Immature natural killer cell (primary cell): ENCODE measurements around the gene IFITM5. TPM values are rescaled to one million over a fixed set of nuclear protein-coding genes. Genes with fewer than 3 reads are reported as not detected.
"Not testable (repeated sequence)": the region's sequence is repeated elsewhere in the genome, so short reads cannot be mapped to it uniquely, and the experiment has no call there.

ENCODE experiments used
- DNase-seq, 3 donors: peaks; one replicate each; pipeline ENCODE4 v3.0.0; 2022; ENCODE audit warnings: mixed read lengths in 1 of 3
- H3K27ac Mint-ChIP-seq, 6 donors: one replicate each; pipeline ENCODE4 v1.8.0; 2020; ENCODE audit warnings: mixed read lengths in 6 of 6, mild to moderate bottlenecking in 5 of 6, inconsistent platforms in 4 of 6, moderate library complexity in 3 of 6
- H3K27me3 Mint-ChIP-seq, 3 donors: one replicate each; pipeline ENCODE4 v1.8.0; 2020 to 2021; ENCODE audit warnings: low read depth in 3 of 3, mild to moderate bottlenecking in 3 of 3, mixed read lengths in 3 of 3, moderate library complexity in 3 of 3, inconsistent platforms in 1 of 3
- H3K36me3 Mint-ChIP-seq, 3 donors: one replicate each; pipeline ENCODE4 v1.8.0; 2020; ENCODE audit warnings: mixed read lengths in 3 of 3, inconsistent platforms in 2 of 3, mild to moderate bottlenecking in 2 of 3
- H3K4me1 Mint-ChIP-seq, 2 donors: one replicate each; pipeline ENCODE4 v1.8.0; 2020; ENCODE audit warnings: inconsistent platforms in 2 of 2, mild to moderate bottlenecking in 2 of 2, mixed read lengths in 2 of 2, moderate library complexity in 1 of 2
- H3K4me3 Mint-ChIP-seq, 5 donors: one replicate each; pipeline ENCODE4 v1.8.0; 2020; ENCODE audit warnings: mild to moderate bottlenecking in 5 of 5, mixed read lengths in 5 of 5, inconsistent platforms in 3 of 5, moderate library complexity in 3 of 5
- H3K9me3 Mint-ChIP-seq, 6 donors: one replicate each; pipeline ENCODE4 v1.8.0; 2020; ENCODE audit warnings: mild to moderate bottlenecking in 6 of 6, mixed read lengths in 6 of 6, inconsistent platforms in 4 of 6, moderate library complexity in 3 of 6
- polyA plus RNA-seq, 3 donors: library from polyadenylated mRNA; unstranded; fragments of 300-500 nt; fragmentation: Illumina TruSeq; gene quantifications; one replicate each; pipeline ENCODE4 v1.2.3, GENCODE V29; 2021

Gene IFITM5
- polyA plus RNA-seq = not detected

DNA sequence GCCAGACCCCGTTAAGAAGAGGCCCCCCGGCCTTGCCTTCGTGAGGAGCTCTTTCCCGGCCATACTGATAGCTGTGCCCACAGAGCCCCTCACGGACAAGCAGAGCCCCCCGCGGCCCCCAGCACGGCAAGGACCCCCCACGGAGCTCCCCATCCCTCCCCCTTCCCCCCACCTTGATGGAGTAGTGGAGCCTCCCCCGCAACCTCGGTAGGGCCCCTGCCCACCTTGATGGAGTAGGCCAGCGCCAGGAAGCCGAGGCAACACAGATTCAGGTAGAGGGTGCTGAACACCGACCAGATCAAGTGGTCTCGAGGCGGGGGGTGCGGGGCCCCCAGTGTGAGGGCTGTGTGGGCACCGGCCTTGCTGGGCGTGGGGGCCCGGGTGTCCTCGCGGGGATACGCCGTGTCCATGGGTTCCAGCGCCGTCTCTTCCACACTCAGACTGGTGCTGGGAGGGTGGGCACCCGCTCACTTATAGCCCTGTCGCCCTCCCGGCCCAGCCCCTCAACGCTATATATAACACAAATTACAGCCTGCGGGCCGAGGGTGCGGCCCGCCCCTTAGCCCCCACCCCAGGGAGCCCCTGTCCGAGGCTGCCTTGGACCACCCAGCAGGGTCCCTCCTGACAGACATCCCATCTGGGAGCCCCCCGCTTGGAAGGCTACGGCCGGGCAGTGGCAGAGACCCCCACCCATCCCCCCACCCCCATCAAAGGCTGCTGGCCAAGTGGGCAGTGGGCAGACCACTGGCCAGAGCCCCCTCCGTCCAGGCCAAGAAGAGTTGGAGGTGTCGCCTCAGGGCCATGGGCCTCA, at the start of gene IFITM5:
Gene IFITM5, minus strand, starts transcription at position 446 of the 811 bp plus-strand sequence. Its CDS starts 36 bp downstream, at position 410.
- H3K9me3 Mint-ChIP-seq = no peaks in the 10 kb centered on the region
- peaks cover 9 to 11% (median 11%) of the 10 kb centered on the region in 3 donors for H3K27me3 Mint-ChIP-seq
- peak within 1 kb of the TSS in 3 of 5 donors; percentile 62 to 80 (median 67) for H3K4me3 Mint-ChIP-seq

DNA sequence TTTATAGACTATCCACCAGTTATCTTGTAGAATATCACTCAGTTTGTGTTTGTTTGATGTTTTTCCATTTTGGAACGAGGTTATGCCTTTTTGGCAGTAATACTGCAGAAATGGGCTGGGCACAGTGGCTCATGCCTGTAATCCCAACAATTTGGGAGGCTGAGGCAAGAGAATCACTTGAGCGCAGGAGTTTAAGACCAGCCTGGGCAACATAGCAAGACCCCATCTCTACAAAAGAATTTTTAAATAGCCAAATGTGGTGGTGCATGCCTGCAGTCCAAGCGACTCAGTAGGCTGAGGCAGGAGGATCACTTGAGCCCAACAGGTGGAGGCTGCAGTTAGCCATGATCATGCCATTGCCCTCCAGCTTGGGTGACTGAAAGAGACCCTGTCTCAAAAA, 47.2 kb upstream of the IFITM5 start:
- Mint-ChIP-seq H3K9me3 (no peaks in the 10 kb centered on the region), H3K27me3 (peaks cover 4 to 11% (median 4%) of the 10 kb centered on the region in 3 donors), H3K4me3 (no peak overlapping the region), H3K4me1 (peaks cover 41 to 57% of the 10 kb centered on the region in 2 donors), H3K27ac (peak overlapping the region in 4 of 6 donors; percentile 17 to 76 (median 32)), H3K36me3 (no peaks in the 10 kb centered on the region)
- DNase-seq = no peak

More for the DNA sequence above, at the start of gene IFITM5:
- DNase-seq = no peak
- no peaks in the 10 kb centered on the region for H3K36me3 Mint-ChIP-seq
- peaks cover 26 to 33% of the 10 kb centered on the region in 2 donors for H3K4me1 Mint-ChIP-seq
- H3K27ac Mint-ChIP-seq = peak within 1 kb of the TSS in 4 of 6 donors; percentile 28 to 89 (median 58)

DNA sequence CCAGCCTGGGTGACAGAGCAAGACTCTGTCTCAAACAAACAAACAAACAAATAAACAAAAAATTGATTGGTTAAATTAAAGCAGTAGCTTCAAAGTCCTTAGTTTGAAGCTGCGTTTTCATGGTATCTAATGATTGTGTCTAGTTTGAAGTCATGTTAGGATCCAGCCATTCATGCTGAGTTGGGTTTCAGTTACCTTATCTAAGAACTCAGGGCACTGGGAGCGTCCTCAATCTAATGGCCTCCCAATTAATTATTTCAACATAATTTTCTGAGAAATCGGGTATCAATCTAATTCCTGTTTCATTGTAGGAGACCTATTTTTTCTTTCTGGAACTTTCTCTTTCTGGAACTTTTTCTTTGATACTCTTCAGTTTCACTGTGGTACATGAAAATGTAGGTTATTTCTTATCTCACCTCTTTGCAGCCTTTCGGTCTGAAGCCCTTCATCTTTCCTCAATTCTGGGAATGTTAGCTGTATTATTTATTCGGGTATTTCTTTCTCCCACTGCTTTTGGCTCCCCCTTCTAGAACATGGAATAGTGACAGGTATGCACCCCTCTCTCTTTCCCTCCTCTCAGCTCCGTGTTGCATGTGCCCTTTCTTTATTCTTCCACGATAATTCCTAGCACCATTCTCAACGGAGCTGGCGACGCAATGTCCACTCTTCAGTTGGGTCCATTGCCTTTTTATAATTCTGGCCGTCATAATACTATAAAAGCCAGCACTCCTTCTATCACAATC, 45.7 kb upstream of the IFITM5 start:
- H3K4me1 Mint-ChIP-seq = peaks cover 37 to 57% of the 10 kb centered on the region in 2 donors
- H3K36me3 Mint-ChIP-seq = no peaks in the 10 kb centered on the region
- peaks cover 1 to 6% (median 4%) of the 10 kb centered on the region in 3 donors for H3K27me3 Mint-ChIP-seq
- peak overlapping the region in 2 of 6 donors; percentile 41 to 42 for H3K27ac Mint-ChIP-seq
- no peak overlapping the region for H3K4me3 Mint-ChIP-seq
- DNase-seq = no peak
- no peaks in the 10 kb centered on the region for H3K9me3 Mint-ChIP-seq

DNA sequence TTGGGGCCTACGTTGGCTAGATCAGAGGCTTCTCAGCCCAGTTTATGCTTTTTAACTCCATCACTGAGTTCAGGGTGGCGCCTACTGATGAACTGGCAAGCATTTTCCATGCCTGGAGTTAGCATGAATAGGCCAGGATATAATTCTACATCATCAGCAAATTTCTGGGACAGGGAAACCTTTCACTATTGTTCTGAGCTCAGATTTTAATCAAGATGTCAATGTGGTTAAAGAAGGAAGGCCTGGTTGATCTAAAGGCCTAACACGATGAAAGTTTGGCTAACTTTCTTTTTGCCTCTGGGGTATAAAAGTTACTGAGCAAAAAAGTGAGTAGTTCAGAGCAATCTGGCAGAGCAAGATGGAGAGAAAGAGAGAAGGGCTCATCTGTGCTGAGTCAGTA, 43.0 kb upstream of the IFITM5 start:
- Mint-ChIP-seq H3K4me1 (peaks cover 23 to 36% of the 10 kb centered on the region in 2 donors), H3K27me3 (peaks cover 0 to 3% (median 2%) of the 10 kb centered on the region in 3 donors), H3K9me3 (no peaks in the 10 kb centered on the region), H3K4me3 (no peak overlapping the region), H3K36me3 (no peaks in the 10 kb centered on the region), H3K27ac (peak overlapping the region in 4 of 6 donors; percentile 13 to 81 (median 63))
- DNase-seq = no peak

DNA sequence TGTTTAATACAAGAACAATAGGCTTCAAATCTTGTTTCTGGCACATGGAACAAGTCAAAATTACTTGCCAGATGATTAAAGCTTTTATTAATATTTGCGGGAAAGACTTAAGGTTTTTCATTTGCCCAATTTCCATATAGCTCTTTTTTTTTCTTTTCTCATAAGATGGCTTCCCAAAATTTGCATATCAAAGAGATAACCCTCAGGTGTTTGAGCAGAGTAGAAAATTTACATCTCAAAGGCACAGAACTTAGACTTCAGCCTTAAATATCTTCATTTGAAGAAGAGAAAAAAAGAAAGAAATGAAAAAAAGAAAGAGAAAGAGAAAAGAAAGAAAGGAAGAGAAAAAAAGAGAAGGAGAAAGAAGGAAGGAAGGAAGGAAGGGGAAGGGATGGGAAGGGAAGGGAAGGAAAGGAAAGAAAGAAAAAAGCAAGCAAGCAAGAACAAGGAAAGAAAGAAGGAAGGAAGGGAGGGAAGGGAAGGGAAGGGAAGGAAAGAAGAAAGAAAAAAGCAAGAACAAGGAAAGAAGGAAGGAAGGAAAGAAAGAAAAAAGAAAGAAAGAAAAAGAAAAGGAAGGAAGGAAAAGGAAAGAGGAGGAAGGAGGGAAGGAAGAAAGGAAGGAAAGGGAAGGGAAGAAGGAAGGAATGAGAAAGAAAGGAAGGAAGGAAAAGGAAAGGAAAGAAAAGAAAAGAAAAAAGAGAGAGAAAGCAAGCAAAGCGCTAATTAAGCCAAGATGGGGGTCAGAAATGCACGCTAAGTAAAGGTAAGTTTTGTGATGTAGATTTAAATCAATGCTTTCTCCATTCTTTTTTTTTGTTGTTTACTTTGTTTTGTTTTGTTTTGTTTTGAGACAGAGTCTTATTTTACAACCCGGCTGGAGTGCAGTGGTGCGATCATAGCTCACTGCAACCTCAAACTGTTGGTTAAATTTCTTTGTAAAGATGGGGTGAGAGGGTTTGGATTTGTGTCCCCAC, 41.5 kb upstream of the IFITM5 start:
- Mint-ChIP-seq H3K4me3 (no peak overlapping the region), H3K36me3 (no peaks in the 10 kb centered on the region), H3K27ac (peak overlapping the region in 4 of 6 donors; percentile 4 to 80 (median 58)), H3K4me1 (peaks cover 34 to 40% of the 10 kb centered on the region in 2 donors), H3K9me3 (no peaks in the 10 kb centered on the region), H3K27me3 (peaks cover 0 to 4% (median 3%) of the 10 kb centered on the region in 3 donors)
- no peak for DNase-seq

DNA sequence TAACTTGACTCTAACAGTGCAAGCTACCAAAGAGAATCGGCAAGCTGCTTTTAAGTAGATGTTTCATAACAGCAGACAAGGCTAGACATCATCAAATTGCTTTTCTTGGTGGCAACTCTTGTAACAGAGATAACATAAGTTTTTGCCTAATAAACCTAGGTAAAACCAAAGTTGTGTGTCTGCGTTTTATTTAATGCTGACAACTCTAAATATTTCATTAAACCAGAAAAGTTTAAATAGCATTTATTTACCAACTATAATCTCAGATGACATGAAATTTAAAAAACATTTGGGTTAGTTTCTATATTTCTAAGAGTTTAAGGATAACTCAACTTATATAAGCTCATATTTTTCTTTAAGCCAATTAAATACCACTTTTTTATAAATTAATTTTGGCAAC, 40.6 kb upstream of the IFITM5 start:
- no peaks in the 10 kb centered on the region for H3K36me3 Mint-ChIP-seq
- H3K4me3 Mint-ChIP-seq = no peak overlapping the region
- H3K9me3 Mint-ChIP-seq = no peaks in the 10 kb centered on the region
- peaks cover 40 to 47% of the 10 kb centered on the region in 2 donors for H3K4me1 Mint-ChIP-seq
- no peak overlapping the region for H3K27ac Mint-ChIP-seq
- H3K27me3 Mint-ChIP-seq = peaks cover 0 to 4% (median 3%) of the 10 kb centered on the region in 3 donors
- DNase-seq = no peak

DNA sequence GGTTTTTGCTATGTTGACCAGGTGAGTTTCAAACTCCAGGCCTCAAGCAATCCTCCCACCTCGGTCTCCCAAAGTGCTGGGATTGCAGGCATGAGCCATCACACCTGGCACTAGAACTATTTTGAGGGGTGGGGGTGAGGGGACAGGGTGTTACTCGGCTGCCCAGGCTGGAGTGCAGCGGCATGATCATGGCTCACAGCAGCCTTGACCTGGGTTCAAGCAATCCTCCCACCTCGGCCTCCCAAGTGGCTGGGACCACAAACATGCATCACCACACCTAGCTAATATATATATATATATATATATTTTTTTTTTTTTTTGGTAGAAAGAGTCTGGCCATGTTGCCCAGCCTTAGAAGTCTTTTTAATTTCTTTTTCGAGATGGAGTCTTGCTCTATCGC, 38.4 kb upstream of the IFITM5 start:
- H3K4me1 Mint-ChIP-seq = peaks cover 56 to 67% of the 10 kb centered on the region in 2 donors
- peaks cover 0 to 7% (median 2%) of the 10 kb centered on the region in 3 donors for H3K27me3 Mint-ChIP-seq
- no peak for DNase-seq
- H3K27ac Mint-ChIP-seq = no peak overlapping the region
- no peak overlapping the region for H3K4me3 Mint-ChIP-seq
- H3K36me3 Mint-ChIP-seq = peaks cover 0 to 7% (median 0%) of the 10 kb centered on the region in 3 donors
- H3K9me3 Mint-ChIP-seq = peaks cover 0 to 2% (median 0%) of the 10 kb centered on the region in 6 donors

DNA sequence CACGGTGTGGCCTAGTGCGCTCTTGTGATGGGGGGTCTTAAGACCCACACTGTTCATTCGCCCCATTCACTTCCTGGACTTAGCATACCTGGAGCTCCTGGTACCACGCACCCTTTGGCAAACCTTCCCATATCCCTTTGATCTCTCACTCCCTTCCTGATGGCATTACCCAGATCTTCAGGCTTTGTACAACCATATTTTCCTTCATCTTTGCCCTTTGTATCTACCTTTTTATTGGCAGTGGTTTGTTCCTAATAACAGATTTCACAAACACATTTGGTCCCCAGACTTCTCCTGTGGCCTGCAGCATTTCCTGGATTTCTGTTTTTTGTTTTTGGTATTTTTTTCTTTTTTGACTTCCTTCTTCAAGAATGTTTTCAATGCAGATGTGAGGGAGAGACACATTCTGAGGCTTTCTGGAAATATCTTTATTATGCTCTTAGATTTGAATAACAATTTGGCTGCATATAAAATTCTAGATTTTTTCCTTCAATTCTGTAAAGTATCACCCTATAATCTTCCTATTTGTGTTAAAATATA, 37.4 kb upstream of the IFITM5 start:
- peak overlapping the region; percentile 56 to 84 (median 78) for H3K27ac Mint-ChIP-seq

DNA sequence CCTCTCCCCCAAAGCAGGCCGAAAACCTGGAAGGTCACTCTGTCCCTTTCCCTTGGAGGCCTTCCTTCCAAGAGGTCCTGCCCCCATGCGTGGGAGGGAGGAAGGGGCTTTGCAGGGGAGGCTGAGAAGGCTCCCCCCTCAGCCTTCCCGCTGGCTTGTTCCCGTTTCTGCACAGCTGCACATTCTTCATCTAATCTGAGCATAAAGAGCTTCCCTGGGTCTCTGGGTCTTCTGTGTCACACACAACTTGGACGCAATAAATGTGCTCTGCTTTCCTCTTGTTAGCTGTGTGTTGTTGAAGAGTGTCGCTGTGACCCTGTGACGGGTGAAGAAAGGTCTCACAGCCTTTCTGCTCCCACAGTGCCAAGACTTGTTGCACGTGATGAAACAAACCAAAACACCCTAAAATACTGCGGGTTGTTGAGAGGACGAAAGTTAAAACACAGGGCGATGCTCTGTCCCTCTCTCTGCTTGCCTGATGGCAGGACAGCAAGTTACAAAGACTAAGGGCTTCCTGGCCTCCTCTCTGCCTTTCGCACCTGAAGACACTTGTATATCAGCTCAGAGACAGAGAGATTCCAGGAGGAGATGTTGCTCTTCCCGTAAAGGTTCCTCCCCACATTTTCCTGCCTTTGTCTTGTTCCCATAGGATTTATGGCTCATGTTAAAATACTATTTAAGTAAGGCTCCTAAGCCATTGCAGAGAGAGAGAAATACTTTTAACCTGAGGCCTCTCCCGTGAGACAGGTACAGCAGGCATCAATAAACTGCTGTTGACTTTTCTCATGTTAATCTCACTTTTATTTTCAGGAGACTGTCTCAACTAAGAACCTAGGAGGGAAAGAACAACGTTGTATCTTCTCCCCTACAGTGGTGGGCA, 36.7 kb upstream of the IFITM5 start:
- peaks cover 56 to 69% of the 10 kb centered on the region in 2 donors for H3K4me1 Mint-ChIP-seq
- no peak for DNase-seq
- H3K27ac Mint-ChIP-seq = peak overlapping the region; percentile 56 to 84 (median 80)
- peak overlapping the region in 4 of 5 donors; percentile 5 to 58 (median 44) for H3K4me3 Mint-ChIP-seq
- peaks cover 0 to 2% (median 0%) of the 10 kb centered on the region in 6 donors for H3K9me3 Mint-ChIP-seq
- peaks cover 0 to 7% (median 0%) of the 10 kb centered on the region in 3 donors for H3K36me3 Mint-ChIP-seq
- peaks cover 5 to 10% (median 8%) of the 10 kb centered on the region in 3 donors for H3K27me3 Mint-ChIP-seq

More for the DNA sequence above, 37.4 kb upstream of the IFITM5 start:
- H3K36me3 Mint-ChIP-seq = peaks cover 0 to 7% (median 0%) of the 10 kb centered on the region in 3 donors
- H3K4me3 Mint-ChIP-seq = peak overlapping the region in 1 of 5 donors; percentile 6
- H3K9me3 Mint-ChIP-seq = peaks cover 0 to 2% (median 0%) of the 10 kb centered on the region in 6 donors
- H3K27me3 Mint-ChIP-seq = peaks cover under 1 to 7% (median 2%) of the 10 kb centered on the region in 3 donors
- no peak for DNase-seq
- peaks cover 56 to 69% of the 10 kb centered on the region in 2 donors for H3K4me1 Mint-ChIP-seq

DNA sequence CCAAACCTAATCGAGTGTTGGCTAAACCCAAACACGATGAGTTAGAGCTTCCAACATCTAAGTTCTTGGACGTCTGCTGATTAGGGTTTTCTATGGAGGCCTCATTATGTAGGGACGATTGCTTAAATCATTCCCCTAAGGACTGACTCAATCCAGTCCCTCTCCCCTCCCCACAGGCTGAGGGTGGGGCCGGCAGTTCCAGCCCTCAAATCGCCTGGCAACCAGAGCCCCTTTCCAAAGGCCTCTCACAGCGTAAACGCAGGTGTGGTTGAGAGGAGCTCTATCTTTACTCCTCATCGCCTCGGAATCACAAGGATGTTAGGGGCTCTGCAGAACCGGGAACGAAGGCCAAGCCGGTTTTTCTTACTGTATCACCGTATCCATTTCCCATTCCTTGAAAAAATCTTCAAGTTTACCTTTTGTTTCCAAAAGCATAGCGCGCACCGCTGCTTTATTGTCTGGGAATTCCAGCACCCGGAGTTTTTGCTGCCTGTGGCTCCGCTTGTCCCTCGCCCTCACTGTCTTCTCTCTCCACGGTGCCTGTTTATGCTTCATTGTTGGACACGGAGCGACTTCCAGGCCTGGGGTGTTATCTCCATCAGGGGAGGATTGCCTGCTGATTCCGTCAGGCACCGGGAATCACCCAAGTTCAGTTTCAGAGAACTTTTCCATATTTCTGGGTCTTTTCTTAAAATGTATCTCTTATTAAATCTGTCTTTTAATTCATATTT, 35.1 kb upstream of the IFITM5 start:
- H3K4me1 Mint-ChIP-seq = peaks cover 66 to 74% of the 10 kb centered on the region in 2 donors
- peak overlapping the region in 1 of 5 donors; percentile 23 for H3K4me3 Mint-ChIP-seq
- H3K27me3 Mint-ChIP-seq = peaks cover 11 to 14% (median 12%) of the 10 kb centered on the region in 3 donors
- H3K27ac Mint-ChIP-seq = peak overlapping the region in 3 of 6 donors; percentile 17 to 92 (median 20)
- peaks cover 0 to 2% (median 0%) of the 10 kb centered on the region in 6 donors for H3K9me3 Mint-ChIP-seq
- peaks cover 0 to 7% (median 0%) of the 10 kb centered on the region in 3 donors for H3K36me3 Mint-ChIP-seq
- no peak for DNase-seq

DNA sequence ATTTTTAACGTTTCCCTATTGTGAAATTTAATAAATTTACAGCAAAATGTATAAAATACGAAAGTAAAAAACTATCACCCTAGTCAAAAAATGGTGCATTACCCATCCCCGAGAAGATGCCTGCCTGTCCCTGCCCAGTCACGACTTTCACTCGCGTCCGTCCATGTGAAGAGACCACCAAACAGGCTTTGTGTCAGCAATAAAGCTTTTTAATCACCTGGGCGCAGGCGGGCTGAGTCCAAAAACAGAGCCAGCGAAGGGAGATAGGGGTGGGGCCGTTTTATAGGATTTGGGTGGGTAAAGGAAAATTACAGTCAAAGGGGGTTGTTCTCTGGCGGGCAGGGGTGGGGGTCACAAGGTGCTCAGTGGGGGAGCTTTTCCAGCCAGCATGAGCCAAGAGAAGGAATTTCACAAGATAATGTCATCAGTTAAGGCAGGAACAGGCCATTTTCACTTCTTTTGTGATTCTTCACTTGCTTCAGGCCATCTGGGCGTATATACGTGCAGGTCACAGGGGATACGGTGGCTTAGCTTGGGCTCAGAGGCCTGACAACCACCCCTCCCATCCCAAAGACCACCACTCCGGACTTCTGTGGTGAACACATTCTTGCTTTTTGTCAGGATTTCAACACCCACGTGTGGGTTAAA, 34.4 kb upstream of the IFITM5 start:
- not testable (repeated sequence) for H3K9me3 Mint-ChIP-seq, DNase-seq, H3K36me3 Mint-ChIP-seq
- H3K4me1 Mint-ChIP-seq = peaks cover 73 to 81% of the 10 kb centered on the region in 2 donors
- H3K27ac Mint-ChIP-seq = peak overlapping the region; percentile 55 to 92 (median 85)
- H3K27me3 Mint-ChIP-seq = peaks cover 11 to 16% (median 15%) of the 10 kb centered on the region in 3 donors
- H3K4me3 Mint-ChIP-seq = peak overlapping the region in 3 of 5 donors; percentile 39 to 88 (median 86)
